Chondrocyte (in vitro differentiated cells): ENCODE measurements around the gene GUK1. TPM values are rescaled to one million over a fixed set of nuclear protein-coding genes. Genes with fewer than 3 reads are reported as not detected.

ENCODE experiments used
- DNase-seq: peaks from one replicate; pipeline ENCODE4 v3.0.0; 2021; ENCODE audit warnings: mixed read lengths, low spot score
- H3K27ac Mint-ChIP-seq: one replicate; pipeline ENCODE4 v1.8.0; 2021; ENCODE audit warnings: mild to moderate bottlenecking, moderate library complexity, mixed read lengths; ENCODE audit not compliant: unreplicated experiment
- H3K27me3 Mint-ChIP-seq: 2 replicates; pipeline ENCODE4 v1.8.0; 2021; ENCODE audit warnings: low read depth, mixed read lengths
- H3K36me3 Mint-ChIP-seq: 2 replicates; pipeline ENCODE4 v1.8.0; 2021; ENCODE audit warnings: low read depth, mixed read lengths
- H3K4me1 Mint-ChIP-seq: 2 replicates; pipeline ENCODE4 v1.8.0; 2021; ENCODE audit warnings: low read depth, mild to moderate bottlenecking, mixed read lengths
- H3K4me3 Mint-ChIP-seq: one replicate; pipeline ENCODE4 v1.8.0; 2021; ENCODE audit warnings: mild to moderate bottlenecking, moderate library complexity, mixed read lengths; ENCODE audit not compliant: unreplicated experiment
- H3K9me3 Mint-ChIP-seq: 2 replicates; pipeline ENCODE4 v1.8.0; 2021; ENCODE audit warnings: low read depth, mixed read lengths
- CTCF ChIP-seq: fragments of 200-600 bp; sonication (generic); IDR thresholded peaks from 2 replicates; pipeline ENCODE4 v1.5.0; 2021; ENCODE audit warnings: antibody characterized with exemption, mild to moderate bottlenecking, moderate library complexity
- total RNA-seq: library from RNA; stranded (reverse); gene quantifications from 3 replicates; pipeline ENCODE4 v1.2.1, GENCODE V29; 2021

The GUK1 gene
- total RNA-seq, 1 donor from 2014 or later: 196 TPM

- Mint-ChIP-seq H3K4me3 (no peak overlapping the region), H3K27ac (no peak overlapping the region), H3K36me3 (no peaks in the 10 kb centered on the region), H3K27me3 (peaks cover 11% of the 10 kb centered on the region), H3K4me1 (peaks cover 12% of the 10 kb centered on the region), H3K9me3 (peaks cover 5% of the 10 kb centered on the region)
- no peak for DNase-seq
- TF ChIP-seq CTCF: no peak
Observed at GRCh38 chr1:228120857-228121489, 19.1 kb upstream of the GUK1 start.

- Mint-ChIP-seq H3K27ac (no peak overlapping the region), H3K9me3 (peaks cover 2% of the 10 kb centered on the region), H3K36me3 (no peaks in the 10 kb centered on the region), H3K27me3 (peaks cover 14% of the 10 kb centered on the region), H3K4me1 (peaks cover 12% of the 10 kb centered on the region), H3K4me3 (no peak overlapping the region)
- DNase-seq: no peak
- no peak for TF ChIP-seq CTCF
Observed at GRCh38 chr1:228122921-228123441, 17.1 kb upstream of the GUK1 start.

GRCh38 chr1:228123505-228123904 lies 16.6 kb upstream of the GUK1 start:
- TF ChIP-seq CTCF: no peak
- DNase-seq: no peak
- Mint-ChIP-seq H3K9me3 (no peaks in the 10 kb centered on the region), H3K27me3 (peaks cover 14% of the 10 kb centered on the region), H3K4me3 (no peak overlapping the region), H3K36me3 (no peaks in the 10 kb centered on the region), H3K4me1 (peaks cover 12% of the 10 kb centered on the region), H3K27ac (no peak overlapping the region)

GRCh38 chr1:228125185-228125584 lies 14.9 kb upstream of the GUK1 start:
- TF ChIP-seq CTCF: no peak
- no peak for DNase-seq
- Mint-ChIP-seq H3K4me3 (no peak overlapping the region), H3K27ac (no peak overlapping the region), H3K9me3 (no peaks in the 10 kb centered on the region), H3K4me1 (peaks cover 7% of the 10 kb centered on the region), H3K36me3 (no peaks in the 10 kb centered on the region), H3K27me3 (peaks cover 14% of the 10 kb centered on the region)

- DNase-seq: no peak
- Mint-ChIP-seq H3K4me3 (no peak overlapping the region), H3K36me3 (no peaks in the 10 kb centered on the region), H3K27me3 (peaks cover 23% of the 10 kb centered on the region), H3K4me1 (peaks cover 7% of the 10 kb centered on the region), H3K9me3 (no peaks in the 10 kb centered on the region), H3K27ac (no peak overlapping the region)
- TF ChIP-seq CTCF: no peak
Observed at GRCh38 chr1:228131766-228132165, 8.3 kb upstream of the GUK1 start.
